Sigmoid colon (tissue), 7 donors: ENCODE measurements around the gene GPR39. TPM values are rescaled to one million over a fixed set of nuclear protein-coding genes. Genes with fewer than 3 reads are reported as not detected.
"Not testable (repeated sequence)": the region's sequence is repeated elsewhere in the genome, so short reads cannot be mapped to it uniquely, and the experiment has no call there.

Source experiments
- DNase-seq: peaks from one replicate; pipeline ENCODE4 v3.0.0-alpha.2; 2019
- H3K27ac ChIP-seq, 4 donors: fragments of 200-600 bp; sonication (generic); one replicate each; pipeline ENCODE4 v1.5.1; 2016 to 2019; ENCODE audit warnings: mild to moderate bottlenecking in 1 of 4
- H3K27me3 ChIP-seq, 3 donors: fragments of 200-600 bp; sonication (generic); one replicate each; pipeline ENCODE4 v1.5.1; 2019; ENCODE audit warnings: mild to moderate bottlenecking in 1 of 3
- H3K36me3 ChIP-seq, 4 donors: fragments of 200-600 bp; sonication (generic); one replicate each; pipeline ENCODE4 v1.5.1; 2016 to 2019
- H3K4me1 ChIP-seq, 4 donors: fragments of 200-600 bp; sonication (generic); one replicate each; pipeline ENCODE4 v1.5.1; 2017 to 2019
- H3K4me3 ChIP-seq, 4 donors: fragments of 200-600 bp; sonication (generic); one replicate each; pipeline ENCODE4 v1.5.1; 2017 to 2019; ENCODE audit warnings: mild to moderate bottlenecking in 2 of 4, moderate library complexity in 1 of 4
- H3K9me3 ChIP-seq, 4 donors: fragments of 200-600 bp in 3 of 4; sonication (generic) in 3 of 4; one replicate each; pipeline versions ENCODE4 v1.5.1 to v1.6.1; 2013 to 2019
- CTCF ChIP-seq, 4 experiments: fragments of 450-650 bp in 3 of 4; fragments of 200-600 bp in 1 of 4; IDR thresholded peaks; one replicate each; pipeline ENCODE4 v1.5.1; 2016 to 2019; ENCODE audit warnings: antibody characterized with exemption in 4 of 4, mild to moderate bottlenecking in 3 of 4, moderate library complexity in 2 of 4
- EP300 ChIP-seq, 4 donors: sonication (generic); formaldehyde crosslinking; IDR thresholded peaks; one replicate each; pipeline ENCODE4 v1.6.1; 2017; ENCODE audit warnings: antibody characterized with exemption in 4 of 4
- POLR2A ChIP-seq, 2 donors: fragments of 450-650 bp; IDR thresholded peaks; one replicate each; pipeline ENCODE4 v1.6.1; 2016; ENCODE audit warnings: antibody characterized with exemption in 2 of 2, mild to moderate bottlenecking in 2 of 2, moderate library complexity in 2 of 2
- POLR2AphosphoS5 ChIP-seq, 4 donors: sonication (generic); formaldehyde crosslinking; IDR thresholded peaks; one replicate each; pipeline ENCODE4 v1.6.1; 2017; ENCODE audit warnings: antibody characterized with exemption in 4 of 4
- WGBS, 2 donors: extraction: QIAGEN DNeasy Blood & Tissue Kit; methylation state at CpG; one replicate each; pipeline ENCODE4 v1.1.7; 2013; 5-methylcytosine and 5-hydroxymethylcytosine counted together
- intact Hi-C: fragments of 100-400 bp; cut with DNase I; formaldehyde crosslinking; loops from one replicate; pipeline ENCODE4 v1.15.1; 2023
- polyA plus RNA-seq, 3 donors: library from polyadenylated mRNA; stranded (reverse); fragments of 200-250 nt; gene quantifications; one replicate each; pipeline ENCODE4 v1.2.3, GENCODE V29; 2013
- total RNA-seq, 4 donors: library from RNA; depleted of rRNA; stranded (reverse); fragments of >200 nt; gene quantifications; one replicate each; pipeline ENCODE4 v1.1.0, GENCODE V29; 2016
- donor health status: healthy with polysubstance abuse.
- donor health status: Bipolar disorder and iron deficiency.
- donor health status: healthy.

Gene GPR39
- total and polyA plus RNA-seq, 7 donors: 0.28 to 7.7 (median 1.6) TPM; not detected in 1

DNA sequence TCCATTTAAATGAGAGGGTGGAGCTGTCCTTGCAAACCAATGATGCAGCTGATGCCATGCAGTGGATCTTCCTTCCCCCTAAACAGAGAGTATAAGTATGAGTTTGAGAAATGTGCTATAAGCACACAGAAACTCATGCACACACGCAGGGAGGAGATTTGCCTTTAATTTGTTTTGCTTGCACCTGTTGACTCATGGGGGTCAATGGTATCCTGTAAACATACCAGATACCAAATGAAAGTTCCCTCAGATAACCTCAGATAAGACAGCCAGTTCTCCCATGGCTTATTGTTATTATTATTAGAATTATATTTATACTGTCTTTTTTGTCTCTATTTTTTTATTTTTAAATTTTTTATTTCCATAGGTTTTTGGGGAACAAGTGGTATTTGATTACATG lies 29.5 kb upstream of the GPR39 start:
- no peak for TF ChIP-seq CTCF (IDR thresholded peaks at IDR 0.05)
- TF ChIP-seq POLR2AphosphoS5 (IDR thresholded peaks at IDR 0.05): no peak
- no peak for TF ChIP-seq EP300 (IDR thresholded peaks at IDR 0.05)
- no peak for TF ChIP-seq POLR2A (IDR thresholded peaks at IDR 0.05)
- H3K36me3 ChIP-seq: no peaks in the 10 kb centered on the region
- intact Hi-C loops: no loop called here
- no peak overlapping the region for H3K4me3 ChIP-seq
- no peaks in the 10 kb centered on the region for H3K4me1 ChIP-seq
- 83 to 91% methylated on average over 1 of the region's 1 CpG for WGBS, 2 donors
- peaks cover 0 to 3% (median 0%) of the 10 kb centered on the region in 4 donors for H3K9me3 ChIP-seq
- no peaks in the 10 kb centered on the region for H3K27me3 ChIP-seq
- no peak for DNase-seq
- no peak overlapping the region for H3K27ac ChIP-seq

- no peak overlapping the region for H3K27ac ChIP-seq
- H3K4me1 ChIP-seq: no peaks in the 10 kb centered on the region
- no peak for DNase-seq
- H3K9me3 ChIP-seq: peaks cover 0 to 3% (median 0%) of the 10 kb centered on the region in 4 donors
- 81 to 91% methylated on average over 3 of the region's 3 CpGs for WGBS, 2 donors
- intact Hi-C loops: no loop called here
- no peaks in the 10 kb centered on the region for H3K27me3 ChIP-seq
- H3K36me3 ChIP-seq: no peaks in the 10 kb centered on the region
- TF ChIP-seq CTCF (IDR thresholded peaks at IDR 0.05) (no peak), EP300 (IDR thresholded peaks at IDR 0.05) (no peak), POLR2AphosphoS5 (IDR thresholded peaks at IDR 0.05) (no peak), POLR2A (IDR thresholded peaks at IDR 0.05) (no peak)
- no peak overlapping the region for H3K4me3 ChIP-seq
Measured at GRCh38 chr2:132390076-132390475, 26.5 kb upstream of the GPR39 start.

DNA sequence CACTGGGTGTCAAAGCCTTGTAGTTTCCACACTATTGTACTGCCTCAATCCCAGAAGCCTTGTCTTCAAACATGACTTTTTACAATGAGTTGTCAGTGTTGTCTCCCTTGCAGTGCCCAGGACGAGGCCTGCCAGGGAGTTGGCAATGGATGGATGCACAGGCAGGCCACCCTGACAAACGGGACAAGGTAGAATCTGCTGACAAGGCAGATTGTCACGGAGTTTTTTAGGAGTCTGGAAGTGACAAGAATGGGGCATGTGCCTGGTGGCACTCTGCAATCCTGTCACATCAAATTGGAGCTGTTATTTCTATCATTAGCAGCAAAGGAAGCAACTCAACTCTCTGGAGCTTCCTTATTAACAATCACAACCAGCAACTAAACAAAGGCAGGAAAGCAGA lies 25.2 kb upstream of the GPR39 start:
- H3K36me3 ChIP-seq: no peaks in the 10 kb centered on the region
- DNase-seq: no peak
- no peaks in the 10 kb centered on the region for H3K27me3 ChIP-seq
- 73 to 83% methylated on average over 3 of the region's 3 CpGs for WGBS, 2 donors
- intact Hi-C loops: no loop called here
- no peak overlapping the region for H3K27ac ChIP-seq
- no peak for TF ChIP-seq POLR2A (IDR thresholded peaks at IDR 0.05)
- no peak for TF ChIP-seq POLR2AphosphoS5 (IDR thresholded peaks at IDR 0.05)
- no peak for TF ChIP-seq CTCF (IDR thresholded peaks at IDR 0.05)
- no peak for TF ChIP-seq EP300 (IDR thresholded peaks at IDR 0.05)
- H3K9me3 ChIP-seq: peaks cover 0 to 3% (median 0%) of the 10 kb centered on the region in 4 donors
- H3K4me3 ChIP-seq: no peak overlapping the region
- no peaks in the 10 kb centered on the region for H3K4me1 ChIP-seq

DNA sequence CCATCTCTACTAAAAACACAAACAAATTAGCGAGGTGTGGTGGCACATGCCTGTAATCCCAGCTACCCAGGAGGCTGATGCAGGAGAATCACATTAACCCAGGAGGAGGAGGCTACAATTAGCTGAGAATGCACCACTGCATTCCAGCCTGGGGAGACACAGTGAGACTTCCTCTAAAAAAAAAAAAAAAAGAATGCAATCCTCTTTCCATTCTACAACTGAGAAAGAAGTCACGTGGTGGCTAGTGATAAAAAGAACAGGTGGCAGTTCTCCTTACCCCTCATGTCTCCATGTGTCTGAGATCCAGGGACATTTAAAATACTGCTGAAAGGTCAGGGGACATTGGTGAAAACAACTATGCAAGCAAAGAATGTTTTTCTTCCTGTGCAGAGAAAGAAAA lies 24.4 kb upstream of the GPR39 start:
- H3K36me3 ChIP-seq: no peaks in the 10 kb centered on the region
- WGBS, 2 donors: 30 to 35% methylated on average over 2 of the region's 2 CpGs
- H3K27ac ChIP-seq: no peak overlapping the region
- no peaks in the 10 kb centered on the region for H3K27me3 ChIP-seq
- DNase-seq: no peak
- H3K4me3 ChIP-seq: no peak overlapping the region
- peaks cover 0 to 3% (median 0%) of the 10 kb centered on the region in 4 donors for H3K9me3 ChIP-seq
- no peaks in the 10 kb centered on the region for H3K4me1 ChIP-seq
- TF ChIP-seq CTCF (IDR thresholded peaks at IDR 0.05) (no peak), POLR2A (IDR thresholded peaks at IDR 0.05) (no peak), POLR2AphosphoS5 (IDR thresholded peaks at IDR 0.05) (no peak), EP300 (IDR thresholded peaks at IDR 0.05) (no peak)
- intact Hi-C loops: no loop called here

- Histone ChIP-seq H3K4me1 (no peaks in the 10 kb centered on the region), H3K27me3 (no peaks in the 10 kb centered on the region), H3K36me3 (no peaks in the 10 kb centered on the region), H3K4me3 (no peak overlapping the region), H3K27ac (no peak overlapping the region), H3K9me3 (peaks cover 0 to 3% (median 0%) of the 10 kb centered on the region in 4 donors)
- intact Hi-C loops: no loop called here
- no peak for TF ChIP-seq CTCF (IDR thresholded peaks at IDR 0.05)
- no peak for TF ChIP-seq EP300 (IDR thresholded peaks at IDR 0.05)
- no peak for TF ChIP-seq POLR2AphosphoS5 (IDR thresholded peaks at IDR 0.05)
- no peak for TF ChIP-seq POLR2A (IDR thresholded peaks at IDR 0.05)
- no peak for DNase-seq
- 89 to 90% methylated on average over 7 of the region's 7 CpGs for WGBS, 2 donors
Measured at GRCh38 chr2:132392879-132393278, 23.7 kb upstream of the GPR39 start.

DNA sequence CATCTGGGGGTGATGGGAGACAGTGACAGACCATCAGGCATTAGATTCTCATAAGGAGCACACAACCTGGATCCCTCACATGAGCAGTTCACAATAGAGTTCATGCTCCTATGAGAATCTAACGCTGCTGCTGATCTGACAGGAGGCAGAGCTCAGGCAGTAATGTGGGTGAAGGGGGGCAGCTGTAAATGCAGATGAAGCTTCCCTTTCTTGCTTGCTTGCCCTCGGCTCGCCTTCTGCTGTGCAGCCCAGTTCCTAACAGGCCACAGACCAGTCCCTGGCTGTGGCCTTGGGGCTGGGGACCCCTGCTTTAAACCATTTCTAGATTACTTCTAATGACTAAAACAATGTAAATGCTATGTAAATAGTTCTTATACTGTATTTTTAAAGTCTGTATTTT lies 19.6 kb upstream of the GPR39 start:
- intact Hi-C loops, DNase-seq: not testable (repeated sequence)
- 69 to 72% methylated on average over 3 of the region's 3 CpGs for WGBS, 2 donors

More for the DNA sequence above, 19.6 kb upstream of the GPR39 start:
- H3K4me3 ChIP-seq, H3K9me3 ChIP-seq, H3K27me3 ChIP-seq, H3K27ac ChIP-seq, H3K36me3 ChIP-seq, H3K4me1 ChIP-seq: not testable (repeated sequence)
